Astrocyte (in vitro differentiated cells and primary cell): ENCODE measurements around the gene ZNF277. TPM values are rescaled to one million over a fixed set of nuclear protein-coding genes. Genes with fewer than 3 reads are reported as not detected.

Source experiments
- total RNA-seq: library from RNA; stranded (reverse); gene quantifications from 2 replicates; pipeline ENCODE4 v1.2.1, GENCODE V29; 2021

ZNF277 gene
- total RNA-seq, 1 donor from 2014 or later: 23.0 TPM

Other genes starting within 250 kb of the ZNF277 start
- gene DOCK4, start 296 bp upstream of the ZNF277 start, total RNA-seq: 31.4 and 32.2 TPM in 2 replicates
- 101 TPM in 2 replicates for gene IFRD1, start 243.8 kb downstream of the ZNF277 start, total RNA-seq